Ovary (tissue), 3 donors: ENCODE results near the gene ZBTB4.

Experiments
- POLR2A ChIP-seq: fragments of 450-650 bp; IDR thresholded peaks from one replicate; pipeline ENCODE4 v1.6.1; 2017; ENCODE audit warnings: antibody characterized with exemption, mild to moderate bottlenecking, moderate library complexity
- TF ChIP-seq, protein P1 (sequence below), 3 donors: fragments of 450-650 bp in 2 of 3; fragments of 200-600 bp in 1 of 3; IDR thresholded peaks; one replicate each; pipeline versions ENCODE4 v1.5.1 to v1.8.0; 2016 to 2022; ENCODE audit warnings: antibody characterized with exemption in 3 of 3, mild to moderate bottlenecking in 1 of 3
- donor health status: DM: no; HTN: no; CAD: no.

DNA sequence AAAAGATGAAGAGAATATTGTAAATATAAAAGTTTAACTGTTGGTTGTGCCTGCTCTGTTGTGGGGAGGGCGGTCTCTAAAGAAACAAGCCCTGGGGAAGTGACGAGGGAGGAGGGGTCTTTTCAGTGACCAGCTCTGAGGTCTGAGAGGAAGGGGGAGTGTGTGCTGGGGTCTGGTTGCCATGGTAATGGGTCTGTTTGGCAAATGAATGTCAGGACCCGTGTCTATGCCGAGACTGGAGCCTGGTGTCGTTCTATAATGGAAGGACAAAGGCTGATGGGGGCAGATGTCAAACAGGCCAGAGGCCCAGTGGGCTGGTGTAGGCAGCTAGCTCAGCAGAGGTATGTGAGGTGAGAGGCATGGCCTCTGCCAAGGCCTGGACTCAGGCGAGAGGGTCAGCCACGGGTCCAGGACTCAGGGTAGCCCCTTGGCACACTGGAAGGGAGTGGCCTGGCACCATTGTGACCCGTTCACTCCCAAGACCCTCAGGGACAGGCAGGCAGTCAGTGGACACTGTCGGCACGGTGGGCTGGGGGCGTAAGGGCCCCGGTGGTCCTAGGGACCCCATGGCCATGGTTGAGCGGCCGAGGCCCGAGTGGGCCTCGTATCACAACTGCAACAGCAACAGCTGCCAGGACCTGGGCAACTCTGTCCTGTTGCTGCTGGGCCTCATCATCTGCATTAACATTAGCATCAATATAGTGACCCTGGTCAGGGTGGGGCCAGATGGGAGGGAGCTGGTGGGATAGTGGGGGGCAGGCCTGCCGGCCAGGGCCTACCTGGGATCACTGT, 59.4 kb downstream of the ZBTB4 start, which contains the start of gene SPEM1:
- TF ChIP-seq, protein P1, sequence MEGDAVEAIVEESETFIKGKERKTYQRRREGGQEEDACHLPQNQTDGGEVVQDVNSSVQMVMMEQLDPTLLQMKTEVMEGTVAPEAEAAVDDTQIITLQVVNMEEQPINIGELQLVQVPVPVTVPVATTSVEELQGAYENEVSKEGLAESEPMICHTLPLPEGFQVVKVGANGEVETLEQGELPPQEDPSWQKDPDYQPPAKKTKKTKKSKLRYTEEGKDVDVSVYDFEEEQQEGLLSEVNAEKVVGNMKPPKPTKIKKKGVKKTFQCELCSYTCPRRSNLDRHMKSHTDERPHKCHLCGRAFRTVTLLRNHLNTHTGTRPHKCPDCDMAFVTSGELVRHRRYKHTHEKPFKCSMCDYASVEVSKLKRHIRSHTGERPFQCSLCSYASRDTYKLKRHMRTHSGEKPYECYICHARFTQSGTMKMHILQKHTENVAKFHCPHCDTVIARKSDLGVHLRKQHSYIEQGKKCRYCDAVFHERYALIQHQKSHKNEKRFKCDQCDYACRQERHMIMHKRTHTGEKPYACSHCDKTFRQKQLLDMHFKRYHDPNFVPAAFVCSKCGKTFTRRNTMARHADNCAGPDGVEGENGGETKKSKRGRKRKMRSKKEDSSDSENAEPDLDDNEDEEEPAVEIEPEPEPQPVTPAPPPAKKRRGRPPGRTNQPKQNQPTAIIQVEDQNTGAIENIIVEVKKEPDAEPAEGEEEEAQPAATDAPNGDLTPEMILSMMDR (IDR thresholded peaks at IDR 0.05): no peak
- TF ChIP-seq POLR2A: no peak
